LNCaP clone FGC (cell line): ENCODE data around the gene UTP14A.

Experiments
- DNase-seq: peaks from one replicate; pipeline ENCODE4 v3.0.0-alpha.2; 2011; ENCODE audit warnings: low read depth
- H3K4me3 ChIP-seq: 2 replicates; pipeline ENCODE4 v1.5.1; 2011; ENCODE audit warnings: mild to moderate bottlenecking, low read depth, low read length, control low read depth
- TF ChIP-seq, protein P1 (sequence below): IDR thresholded peaks from 2 replicates; pipeline ENCODE4 v1.5.1; 2012; ENCODE audit warnings: mild to moderate bottlenecking; ENCODE audit not compliant: control insufficient read depth, insufficient read depth; ENCODE audit errors: extremely low read depth

Gene UTP14A

GRCh38 chrX:129900054-129900453, 5.9 kb upstream of the UTP14A start:
- no peak overlapping the region for H3K4me3 ChIP-seq
- DNase-seq = no peak
- TF ChIP-seq, protein P1, sequence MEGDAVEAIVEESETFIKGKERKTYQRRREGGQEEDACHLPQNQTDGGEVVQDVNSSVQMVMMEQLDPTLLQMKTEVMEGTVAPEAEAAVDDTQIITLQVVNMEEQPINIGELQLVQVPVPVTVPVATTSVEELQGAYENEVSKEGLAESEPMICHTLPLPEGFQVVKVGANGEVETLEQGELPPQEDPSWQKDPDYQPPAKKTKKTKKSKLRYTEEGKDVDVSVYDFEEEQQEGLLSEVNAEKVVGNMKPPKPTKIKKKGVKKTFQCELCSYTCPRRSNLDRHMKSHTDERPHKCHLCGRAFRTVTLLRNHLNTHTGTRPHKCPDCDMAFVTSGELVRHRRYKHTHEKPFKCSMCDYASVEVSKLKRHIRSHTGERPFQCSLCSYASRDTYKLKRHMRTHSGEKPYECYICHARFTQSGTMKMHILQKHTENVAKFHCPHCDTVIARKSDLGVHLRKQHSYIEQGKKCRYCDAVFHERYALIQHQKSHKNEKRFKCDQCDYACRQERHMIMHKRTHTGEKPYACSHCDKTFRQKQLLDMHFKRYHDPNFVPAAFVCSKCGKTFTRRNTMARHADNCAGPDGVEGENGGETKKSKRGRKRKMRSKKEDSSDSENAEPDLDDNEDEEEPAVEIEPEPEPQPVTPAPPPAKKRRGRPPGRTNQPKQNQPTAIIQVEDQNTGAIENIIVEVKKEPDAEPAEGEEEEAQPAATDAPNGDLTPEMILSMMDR = no peak

GRCh38 chrX:129908636-129909035, 2.7 kb downstream of the UTP14A start:
- DNase-seq = no peak
- TF ChIP-seq, protein P1 = no peak
- no peak overlapping the region for H3K4me3 ChIP-seq

DNA sequence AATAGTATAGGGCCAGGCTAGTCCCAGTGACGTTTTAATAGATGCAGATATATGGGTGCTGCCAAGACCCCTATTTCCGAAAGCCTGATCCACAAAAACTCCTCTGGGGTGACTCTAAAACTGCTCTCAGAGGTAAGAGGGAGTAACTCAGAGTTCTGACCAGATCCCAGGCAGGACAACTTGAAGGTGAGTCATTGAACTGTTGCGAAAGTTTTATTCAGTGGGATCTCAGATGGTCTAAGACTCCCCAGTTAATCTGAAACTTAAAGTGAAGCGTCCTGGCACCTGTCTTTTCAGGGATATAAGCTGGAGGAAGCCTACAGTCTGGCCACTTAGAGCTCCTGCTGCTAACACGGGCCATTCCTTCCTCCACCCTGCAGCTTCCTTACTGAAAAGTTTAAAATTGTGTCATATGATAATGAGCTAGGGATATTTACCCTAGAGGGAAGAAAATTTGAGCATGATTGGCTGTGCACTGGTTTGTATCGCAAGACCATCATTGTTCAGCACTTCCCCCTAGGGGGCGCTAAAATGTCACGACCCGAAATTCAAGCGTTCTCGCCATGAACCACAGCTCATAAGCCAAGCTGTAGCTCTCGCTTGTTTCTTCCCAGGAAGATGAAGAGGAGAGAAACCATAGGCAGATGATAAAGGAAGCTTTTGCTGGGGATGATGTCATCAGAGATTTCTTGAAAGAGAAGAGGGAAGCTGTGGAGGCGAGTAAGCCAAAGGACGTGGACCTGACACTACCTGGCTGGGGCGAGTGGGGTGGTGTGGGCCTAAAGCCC, 19.5 kb downstream of the UTP14A start:
- DNase-seq = peak; percentile 25
- H3K4me3 ChIP-seq = no peak overlapping the region

GRCh38 chrX:129930941-129931410, 25.0 kb downstream of the UTP14A start:
- DNase-seq = no peak
- peak overlapping the region; percentile 59 for H3K4me3 ChIP-seq
- TF ChIP-seq, protein P1 = no peak

More for the DNA sequence above, 19.5 kb downstream of the UTP14A start:
- TF ChIP-seq, protein P1 = peak; percentile 56

DNA sequence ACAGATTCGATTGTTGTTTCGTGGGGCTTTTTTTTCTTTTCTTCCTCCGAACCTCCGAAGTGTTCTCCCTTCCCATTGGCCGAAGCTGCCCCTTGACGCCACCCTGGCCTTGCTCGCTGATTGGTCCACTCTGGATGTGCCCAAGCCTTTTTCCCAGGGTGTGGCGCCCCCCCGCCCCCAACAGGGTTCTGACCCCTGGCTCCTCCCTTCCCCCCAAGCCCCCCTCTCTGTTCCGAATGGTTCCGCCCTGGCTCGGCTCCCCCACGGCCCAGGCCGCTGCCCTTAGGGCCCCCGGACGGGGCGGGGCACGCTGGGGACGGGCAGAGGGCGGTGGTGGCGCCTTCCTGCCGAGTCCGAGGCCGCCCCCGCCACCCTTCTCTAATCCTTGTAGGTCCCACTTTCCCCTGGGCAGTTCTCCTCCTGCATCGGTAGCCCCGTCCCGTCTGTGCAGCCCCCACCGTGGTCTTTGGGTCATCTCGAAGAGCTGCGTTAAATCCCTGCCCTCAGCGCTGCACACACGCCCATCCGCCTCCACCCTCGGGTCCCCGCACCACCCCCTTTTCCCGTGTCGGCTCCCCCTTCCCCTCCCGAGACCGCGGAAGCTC, 25.5 kb downstream of the UTP14A start:
- TF ChIP-seq, protein P1 = no peak

GRCh38 chrX:129932016-129932820, 26.3 kb downstream of the UTP14A start:
- peak; percentile 69 for DNase-seq
- TF ChIP-seq, protein P1 = no peak
- peak overlapping the region; percentile 59 for H3K4me3 ChIP-seq

More for the DNA sequence above, 25.5 kb downstream of the UTP14A start:
- peak overlapping the region; percentile 59 for H3K4me3 ChIP-seq
- DNase-seq = peak; percentile 77
